IMR-90 (cell line): ENCODE measurements around the gene NEK9.

Experiments
- CTCF ChIP-seq: conservative IDR thresholded peaks from 2 replicates; pipeline ENCODE4 v1.5.1; 2012; ENCODE audit warnings: mild to moderate bottlenecking, low read depth, low read length, improper control_type of control experiment
- FOS ChIP-seq: fragments of 150-350 bp; IDR thresholded peaks from 2 replicates; pipeline ENCODE4 v1.6.1; 2016; ENCODE audit warnings: low read depth, low read length
- MAFK ChIP-seq: IDR thresholded peaks from 2 replicates; pipeline ENCODE4 v1.6.1; 2012; ENCODE audit warnings: low read depth, low read length, improper control_type of control experiment
- MAZ ChIP-seq: IDR thresholded peaks from 2 replicates; pipeline ENCODE4 v1.6.1; 2012; ENCODE audit warnings: low read depth, mild to moderate bottlenecking, low read length, improper control_type of control experiment, moderate library complexity, borderline replicate concordance

- no peak for TF ChIP-seq CTCF
- no peak for TF ChIP-seq FOS
- TF ChIP-seq MAZ: no peak
- TF ChIP-seq MAFK: no peak
Measured at GRCh38 chr14:75120541-75121291, 6.1 kb downstream of the NEK9 start.
